Liver (tissue), 9 donors: Measurements from ENCODE around the gene CRAMP1. TPM values are rescaled to one million over a fixed set of nuclear protein-coding genes. Genes with fewer than 3 reads are reported as not detected.

ENCODE experiments used
- DNase-seq: peaks from one replicate; pipeline ENCODE4 v3.0.0-alpha.2; 2017; ENCODE audit warnings: low spot score
- H3K27ac ChIP-seq, 2 donors: one replicate each; pipeline ENCODE4 v1.7.0; 2013; ENCODE audit warnings: inconsistent platforms in 2 of 2, low read length in 2 of 2, control low read depth in 1 of 2, low read depth in 1 of 2, mild to moderate bottlenecking in 1 of 2
- H3K27me3 ChIP-seq, 4 donors: one replicate each; pipeline versions ENCODE4 v1.6.1 to v1.7.0; 2013; ENCODE audit warnings: low read length in 3 of 4, inconsistent platforms in 1 of 4, mild to moderate bottlenecking in 1 of 4, moderate library complexity in 1 of 4; ENCODE audit not compliant: control insufficient read depth in 4 of 4, insufficient read depth in 4 of 4
- H3K36me3 ChIP-seq, 4 donors: one replicate each; pipeline versions ENCODE4 v1.6.1 to v1.7.0; 2013; ENCODE audit warnings: low read length in 3 of 4, mild to moderate bottlenecking in 3 of 4, low read depth in 1 of 4, moderate library complexity in 1 of 4; ENCODE audit not compliant: control insufficient read depth in 4 of 4, insufficient read depth in 3 of 4
- H3K4me1 ChIP-seq, 4 donors: one replicate each; pipeline versions ENCODE4 v1.6.1 to v1.7.0; 2013; ENCODE audit warnings: low read length in 3 of 4, mild to moderate bottlenecking in 3 of 4, moderate library complexity in 1 of 4; ENCODE audit not compliant: control insufficient read depth in 4 of 4, insufficient read depth in 4 of 4
- H3K4me3 ChIP-seq, 3 donors: one replicate each; pipeline versions ENCODE4 v1.6.1 to v1.7.0; 2013; ENCODE audit warnings: low read length in 3 of 3, control low read depth in 1 of 3, low read depth in 1 of 3, mild to moderate bottlenecking in 1 of 3
- H3K9ac ChIP-seq, 2 donors: one replicate each; pipeline ENCODE4 v1.7.0; 2013; ENCODE audit warnings: low read length in 2 of 2, mild to moderate bottlenecking in 2 of 2, moderate library complexity in 2 of 2, control low read depth in 1 of 2, low read depth in 1 of 2
- H3K9me3 ChIP-seq, 4 donors: one replicate each; pipeline versions ENCODE4 v1.6.1 to v1.7.0; 2013; ENCODE audit warnings: low read length in 3 of 4; ENCODE audit not compliant: control insufficient read depth in 4 of 4
- EGR1 ChIP-seq, 2 donors: IDR thresholded peaks; 2 replicates each; pipeline ENCODE4 v1.6.1; 2016 to 2018; ENCODE audit warnings: antibody characterized with exemption in 2 of 2, low read depth in 2 of 2
- FOXA1 ChIP-seq: IDR thresholded peaks from 2 replicates; pipeline ENCODE4 v1.6.1; 2016; ENCODE audit warnings: antibody characterized with exemption
- HNF4A ChIP-seq, 2 donors: conservative IDR thresholded peaks; 2 replicates each; pipeline ENCODE4 v1.6.1; 2016; ENCODE audit warnings: antibody characterized with exemption in 2 of 2, mild to moderate bottlenecking in 2 of 2
- NR2F2 ChIP-seq: IDR thresholded peaks from 2 replicates; pipeline ENCODE4 v1.6.1; 2016; ENCODE audit warnings: antibody characterized with exemption
- RAD21 ChIP-seq, 2 donors: IDR thresholded peaks; 2 replicates each; pipeline ENCODE4 v1.6.1; 2016; ENCODE audit warnings: antibody characterized with exemption in 2 of 2, mild to moderate bottlenecking in 2 of 2
- REST ChIP-seq: IDR thresholded peaks from 2 replicates; pipeline ENCODE4 v1.6.1; 2016; ENCODE audit warnings: antibody characterized with exemption, mild to moderate bottlenecking
- RXRA ChIP-seq, 2 donors: IDR thresholded peaks; 2 replicates each; pipeline ENCODE4 v1.6.1; 2017 to 2018; ENCODE audit warnings: antibody characterized with exemption in 2 of 2, mild to moderate bottlenecking in 1 of 2
- SP1 ChIP-seq: IDR thresholded peaks from 2 replicates; pipeline ENCODE4 v1.6.1; 2018; ENCODE audit warnings: antibody characterized with exemption, mild to moderate bottlenecking
- TAF1 ChIP-seq: conservative IDR thresholded peaks from 2 replicates; pipeline ENCODE4 v1.6.1; 2016; ENCODE audit warnings: antibody characterized with exemption, mild to moderate bottlenecking
- YY1 ChIP-seq: IDR thresholded peaks from 2 replicates; pipeline ENCODE4 v1.6.1; 2016; ENCODE audit warnings: antibody characterized with exemption, mild to moderate bottlenecking
- WGBS: extraction: QIAGEN DNeasy Blood & Tissue Kit; methylation state at CpG from one replicate; pipeline ENCODE4 v1.1.7; 2013; 5-methylcytosine and 5-hydroxymethylcytosine counted together
- polyA plus RNA-seq, 2 donors: library from polyadenylated mRNA; stranded (reverse) in 1 of 2; unstranded in 1 of 2; fragments of 200-250 nt in 1 of 2; fragments of >200 nt in 1 of 2; fragmentation: Nextera tagmentation in 1 of 2; extraction: Ambion mirVana in 1 of 2; gene quantifications; one replicate each; pipeline versions ENCODE4 v1.2.1 to v1.2.3, GENCODE V29; 2013 to 2015
- total RNA-seq, 2 donors: library from RNA; depleted of rRNA; stranded (reverse); fragments of >200 nt; gene quantifications; one replicate each; pipeline ENCODE4 v1.2.3, GENCODE V29; 2014
- TF ChIP-seq, protein P1 (sequence below): IDR thresholded peaks from 2 replicates; pipeline ENCODE4 v1.6.1; 2016; ENCODE audit warnings: antibody characterized with exemption
- TF ChIP-seq, protein P2 (sequence below): IDR thresholded peaks from 2 replicates; pipeline ENCODE4 v1.6.1; 2016; ENCODE audit warnings: antibody characterized with exemption
- donor health status: healthy.
- donor health status: healthy.
- donor health status: healthy.
- donor health status: healthy.
- donor health status: healthy.

CRAMP1 gene
- total and polyA plus RNA-seq, 4 donors, result 1.1 to 6.4 (median 4.2) TPM

GRCh38 chr16:1657841-1658240 is 45.7 kb downstream of the CRAMP1 start:
- no peak for TF ChIP-seq REST
- no peak for TF ChIP-seq RAD21 (IDR thresholded peaks at IDR 0.05)
- no peak for TF ChIP-seq YY1
- no peak for TF ChIP-seq RXRA (IDR thresholded peaks at IDR 0.05)
- Histone ChIP-seq H3K9ac (no peak overlapping the region), H3K4me3 (no peak overlapping the region), H3K27me3 (no peaks in the 10 kb centered on the region), H3K9me3 (no peaks in the 10 kb centered on the region), H3K27ac (no peak overlapping the region), H3K36me3 (peaks cover 17 to 70% (median 40%) of the 10 kb centered on the region in 4 donors), H3K4me1 (no peaks in the 10 kb centered on the region)
- WGBS, result 95% methylated on average over 13 of the region's 13 CpGs
- no peak for DNase-seq

GRCh38 chr16:1659031-1659430 is 46.9 kb downstream of the CRAMP1 start:
- Histone ChIP-seq H3K27me3 (no peaks in the 10 kb centered on the region), H3K36me3 (peaks cover 22 to 75% (median 44%) of the 10 kb centered on the region in 4 donors), H3K27ac (no peak overlapping the region), H3K4me3 (no peak overlapping the region), H3K9ac (no peak overlapping the region), H3K9me3 (no peaks in the 10 kb centered on the region), H3K4me1 (no peaks in the 10 kb centered on the region)
- TF ChIP-seq TAF1, result no peak
- WGBS, result 90% methylated on average over 5 of the region's 5 CpGs
- no peak for DNase-seq

DNA sequence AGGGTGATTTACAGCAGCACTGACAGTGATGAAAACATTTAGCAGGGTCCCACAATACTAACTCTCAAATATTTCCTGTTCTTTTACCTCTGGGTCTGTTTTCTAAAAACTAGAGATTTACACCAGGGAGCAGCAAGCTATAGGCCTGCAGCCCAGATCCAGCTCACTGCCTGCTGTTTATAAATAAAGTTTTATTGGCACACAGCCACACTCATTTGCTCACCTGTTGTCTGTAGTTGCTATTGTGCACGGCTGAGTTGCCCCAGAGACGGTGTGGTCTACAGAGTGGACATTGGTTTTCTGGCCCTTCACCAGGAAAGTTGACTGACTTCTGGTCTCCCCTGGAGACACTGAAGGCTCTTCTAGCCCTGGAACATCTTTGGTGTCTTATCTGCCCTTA is 49.7 kb downstream of the CRAMP1 start:
- no peaks in the 10 kb centered on the region for H3K27me3 ChIP-seq
- TF ChIP-seq EGR1 (IDR thresholded peaks at IDR 0.05; ENCODE audit: low read depth in 2 of 2), result no peak
- TF ChIP-seq RAD21 (IDR thresholded peaks at IDR 0.05), result no peak
- TF ChIP-seq HNF4A (conservative IDR thresholded peaks at IDR 0.05), result no peak
- TF ChIP-seq, protein P1, sequence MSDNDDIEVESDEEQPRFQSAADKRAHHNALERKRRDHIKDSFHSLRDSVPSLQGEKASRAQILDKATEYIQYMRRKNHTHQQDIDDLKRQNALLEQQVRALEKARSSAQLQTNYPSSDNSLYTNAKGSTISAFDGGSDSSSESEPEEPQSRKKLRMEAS, result no peak
- peaks cover 28 to 77% (median 49%) of the 10 kb centered on the region in 4 donors for H3K36me3 ChIP-seq
- no peak for DNase-seq
- no peak overlapping the region for H3K4me3 ChIP-seq
- no peaks in the 10 kb centered on the region for H3K4me1 ChIP-seq
- no peak overlapping the region for H3K9ac ChIP-seq
- H3K9me3 ChIP-seq, result no peaks in the 10 kb centered on the region
- 94% methylated on average over 2 of the region's 2 CpGs for whole genome bisulfite sequencing
- no peak overlapping the region for H3K27ac ChIP-seq

DNA sequence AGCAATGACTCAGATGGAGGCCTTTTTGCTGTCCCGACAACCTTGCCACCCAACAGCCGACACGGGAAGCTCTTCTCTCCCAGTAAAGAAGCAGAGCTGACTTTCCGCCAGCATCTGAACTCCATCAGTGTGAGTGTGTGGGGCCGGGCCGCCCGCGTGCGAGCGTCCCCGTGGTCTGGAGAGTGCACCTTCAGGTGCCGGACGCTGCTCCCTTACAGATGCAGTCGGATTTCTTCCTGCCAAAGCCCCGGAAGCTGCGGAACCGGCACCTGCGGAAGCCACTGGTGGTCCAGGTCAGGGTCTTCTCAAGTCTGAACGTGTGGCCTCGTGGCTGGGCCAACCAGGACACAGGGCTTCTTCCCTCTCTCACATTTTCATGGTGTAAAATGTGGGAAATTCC is 50.4 kb downstream of the CRAMP1 start:
- peaks cover 23 to 79% (median 53%) of the 10 kb centered on the region in 4 donors for H3K36me3 ChIP-seq
- DNase-seq, result no peak
- no peak overlapping the region for H3K27ac ChIP-seq
- H3K9me3 ChIP-seq, result no peaks in the 10 kb centered on the region
- no peak overlapping the region for H3K9ac ChIP-seq
- no peaks in the 10 kb centered on the region for H3K4me1 ChIP-seq
- H3K27me3 ChIP-seq, result no peaks in the 10 kb centered on the region
- WGBS, result 97% methylated on average over 20 of the region's 20 CpGs
- no peak overlapping the region for H3K4me3 ChIP-seq
- TF ChIP-seq RXRA (IDR thresholded peaks at IDR 0.05) (no peak), SP1 (no peak), NR2F2 (no peak), REST (no peak), FOXA1 (no peak)
- TF ChIP-seq, protein P1, result no peak
- TF ChIP-seq, protein P2, sequence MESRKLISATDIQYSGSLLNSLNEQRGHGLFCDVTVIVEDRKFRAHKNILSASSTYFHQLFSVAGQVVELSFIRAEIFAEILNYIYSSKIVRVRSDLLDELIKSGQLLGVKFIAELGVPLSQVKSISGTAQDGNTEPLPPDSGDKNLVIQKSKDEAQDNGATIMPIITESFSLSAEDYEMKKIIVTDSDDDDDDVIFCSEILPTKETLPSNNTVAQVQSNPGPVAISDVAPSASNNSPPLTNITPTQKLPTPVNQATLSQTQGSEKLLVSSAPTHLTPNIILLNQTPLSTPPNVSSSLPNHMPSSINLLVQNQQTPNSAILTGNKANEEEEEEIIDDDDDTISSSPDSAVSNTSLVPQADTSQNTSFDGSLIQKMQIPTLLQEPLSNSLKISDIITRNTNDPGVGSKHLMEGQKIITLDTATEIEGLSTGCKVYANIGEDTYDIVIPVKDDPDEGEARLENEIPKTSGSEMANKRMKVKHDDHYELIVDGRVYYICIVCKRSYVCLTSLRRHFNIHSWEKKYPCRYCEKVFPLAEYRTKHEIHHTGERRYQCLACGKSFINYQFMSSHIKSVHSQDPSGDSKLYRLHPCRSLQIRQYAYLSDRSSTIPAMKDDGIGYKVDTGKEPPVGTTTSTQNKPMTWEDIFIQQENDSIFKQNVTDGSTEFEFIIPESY, result no peak
